Parathyroid adenoma (tissue), 2 donors: ENCODE results near the gene TMEM184B.

Experiments
- H2AFZ ChIP-seq: fragments of 300-600 bp; sonication (generic); one replicate; pipeline ENCODE4 v1.7.0; 2017; ENCODE audit warnings: antibody characterized with exemption, mild to moderate bottlenecking
- H3K27ac ChIP-seq: fragments of 300-600 bp; sonication (generic); one replicate; pipeline ENCODE4 v1.7.0; 2017
- H3K27me3 ChIP-seq: fragments of 300-600 bp; sonication (generic); one replicate; pipeline ENCODE4 v1.7.0; 2017; ENCODE audit warnings: low read length; ENCODE audit not compliant: control insufficient read depth, insufficient read depth
- H3K36me3 ChIP-seq: fragments of 300-600 bp; sonication (generic); one replicate; pipeline ENCODE4 v1.7.0; 2017; ENCODE audit warnings: low read length; ENCODE audit not compliant: control insufficient read depth, insufficient read depth
- H3K4me1 ChIP-seq: fragments of 300-600 bp; sonication (generic); one replicate; pipeline ENCODE4 v1.7.0; 2017; ENCODE audit warnings: control low read depth
- H3K4me2 ChIP-seq: fragments of 300-600 bp; sonication (generic); one replicate; pipeline ENCODE4 v1.7.0; 2017; ENCODE audit warnings: low read length
- H3K4me3 ChIP-seq: fragments of 300-600 bp; sonication (generic); one replicate; pipeline ENCODE4 v1.7.0; 2017; ENCODE audit warnings: low read depth, low read length
- H3K79me2 ChIP-seq: fragments of 300-600 bp; sonication (generic); one replicate; pipeline ENCODE4 v1.7.0; 2017; ENCODE audit warnings: control low read depth
- H3K9ac ChIP-seq: fragments of 300-600 bp; sonication (generic); one replicate; pipeline ENCODE4 v1.7.0; 2017; ENCODE audit warnings: mild to moderate bottlenecking
- H3K9me3 ChIP-seq: fragments of 300-600 bp; sonication (generic); one replicate; pipeline ENCODE4 v1.7.0; 2017; ENCODE audit warnings: low read length; ENCODE audit not compliant: control insufficient read depth
- CTCF ChIP-seq: fragments of 300-600 bp; sonication (generic); IDR thresholded peaks from one replicate; pipeline ENCODE4 v1.7.0; 2017; ENCODE audit warnings: antibody characterized with exemption, mild to moderate bottlenecking
- donor health status: primary hyperparathyroidism.

Gene TMEM184B

DNA sequence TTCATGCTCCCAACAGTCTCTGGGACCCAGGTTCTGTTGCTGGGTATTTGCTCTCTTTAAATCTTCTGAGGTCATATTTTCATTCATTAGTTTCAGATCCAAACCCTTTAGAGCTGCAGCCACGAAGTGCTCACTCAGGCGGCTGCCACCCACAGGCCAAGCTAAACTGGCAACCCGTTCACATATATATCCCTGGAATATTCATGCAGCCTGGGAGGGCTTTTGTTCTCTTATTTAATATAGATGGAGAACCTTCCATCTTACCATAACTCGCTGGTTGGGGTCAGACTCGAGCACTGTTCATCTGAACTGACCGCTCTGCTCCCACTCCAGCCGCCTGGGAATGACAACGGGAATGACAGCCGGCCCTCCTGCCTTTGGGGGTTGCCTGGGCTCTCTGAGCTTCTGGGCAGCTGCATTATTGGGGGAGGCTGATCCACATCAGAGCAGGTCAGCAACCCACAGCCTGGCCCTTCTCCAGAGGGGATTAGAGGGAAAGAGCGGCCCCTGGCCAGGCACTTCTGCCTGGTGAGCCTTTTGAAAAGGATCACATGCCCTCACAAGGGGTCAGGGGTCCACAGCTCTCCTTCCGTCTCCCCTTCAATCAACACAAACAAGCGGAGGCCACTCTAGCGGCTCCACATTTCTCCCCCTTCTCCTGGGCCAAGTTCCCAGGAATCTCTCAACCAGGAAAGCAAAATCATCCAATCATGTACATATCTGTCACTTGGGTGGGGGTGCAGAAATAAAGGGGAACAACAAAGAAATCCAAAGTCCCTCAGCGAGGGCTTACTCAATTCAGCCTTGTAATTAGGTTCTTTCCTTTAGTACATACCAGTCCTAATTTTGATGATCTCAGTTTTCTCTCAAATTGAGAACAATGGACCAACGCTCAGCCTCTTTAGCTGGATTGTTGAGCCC is 11.8 kb downstream of the TMEM184B start:
- Histone ChIP-seq H3K4me3 (no peak overlapping the region), H3K27me3 (no peaks in the 10 kb centered on the region), H3K4me1 (no peaks in the 10 kb centered on the region), H3K9me3 (no peaks in the 10 kb centered on the region), H3K36me3 (no peaks in the 10 kb centered on the region), H3K9ac (no peak overlapping the region), H3K4me2 (no peak overlapping the region), H3K79me2 (peaks cover 7% of the 10 kb centered on the region), H2AFZ (no peak overlapping the region), H3K27ac (peak overlapping the region; percentile 32)
- no peak for TF ChIP-seq CTCF

DNA sequence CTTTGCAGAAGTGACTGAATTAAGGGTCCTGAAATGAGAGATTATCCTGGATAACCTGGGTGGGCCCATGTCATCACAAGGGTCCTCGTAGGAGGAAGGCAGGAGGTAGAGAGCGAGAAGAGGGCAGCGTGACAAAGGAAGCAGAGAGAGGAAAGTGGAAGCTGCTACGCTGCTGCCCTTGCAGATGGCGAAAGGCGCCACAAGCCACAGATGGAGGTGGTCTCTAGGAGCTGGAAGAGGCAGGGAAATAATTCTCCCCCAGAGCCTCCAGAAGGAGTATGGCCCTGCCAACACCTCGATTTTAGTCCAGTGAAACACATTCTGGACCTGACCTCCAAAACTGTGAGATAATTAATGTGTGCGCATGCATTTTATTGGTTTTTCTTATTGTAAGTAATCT is 13.4 kb downstream of the TMEM184B start:
- no peak overlapping the region for H2AFZ ChIP-seq
- peak overlapping the region; percentile 75 for H3K27ac ChIP-seq
- no peak for TF ChIP-seq CTCF
- H3K9ac ChIP-seq, result no peak overlapping the region
- no peak overlapping the region for H3K4me2 ChIP-seq
- H3K4me1 ChIP-seq, result no peaks in the 10 kb centered on the region
- H3K79me2 ChIP-seq, result peaks cover 8% of the 10 kb centered on the region
- no peaks in the 10 kb centered on the region for H3K36me3 ChIP-seq
- H3K9me3 ChIP-seq, result no peaks in the 10 kb centered on the region
- no peak overlapping the region for H3K4me3 ChIP-seq
- no peaks in the 10 kb centered on the region for H3K27me3 ChIP-seq

- Histone ChIP-seq H3K36me3 (no peaks in the 10 kb centered on the region), H3K9me3 (no peaks in the 10 kb centered on the region), H3K9ac (no peak overlapping the region), H3K4me2 (no peak overlapping the region), H2AFZ (no peak overlapping the region), H3K79me2 (peaks cover 8% of the 10 kb centered on the region), H3K27me3 (no peaks in the 10 kb centered on the region), H3K4me1 (no peaks in the 10 kb centered on the region), H3K27ac (peak overlapping the region; percentile 75), H3K4me3 (no peak overlapping the region)
- no peak for TF ChIP-seq CTCF
These were observed 13.9 kb downstream of the TMEM184B start for GRCh38 chr22:38258895-38259294.

GRCh38 chr22:38257650-38258250 is 15.1 kb downstream of the TMEM184B start:
- Histone ChIP-seq H3K79me2 (peaks cover 8% of the 10 kb centered on the region), H3K4me2 (no peak overlapping the region), H3K4me3 (no peak overlapping the region), H3K36me3 (no peaks in the 10 kb centered on the region), H3K9me3 (no peaks in the 10 kb centered on the region), H3K4me1 (no peaks in the 10 kb centered on the region), H3K27me3 (no peaks in the 10 kb centered on the region), H3K9ac (no peak overlapping the region), H3K27ac (peak overlapping the region; percentile 74), H2AFZ (no peak overlapping the region)
- no peak for TF ChIP-seq CTCF
